ENCODE results near the gene TCF21. TPM values are rescaled to one million over a fixed set of nuclear protein-coding genes. Genes with fewer than 3 reads are reported as not detected.

Gene TCF21
- total and polyA plus RNA-seq, 2 experiments from 2014 or later = 3.8 to 4.1 TPM

GRCh38 chr6:133903855-133904254 lies 14.9 kb downstream of the TCF21 start:
- Histone ChIP-seq H3K4me2 (ENCODE audit: unreplicated experiment) (no peak overlapping the region), H2AFZ (no peak overlapping the region), H3K9me3 (ENCODE audit: low read depth) (no peaks in the 10 kb centered on the region), H3K27ac (no peak overlapping the region), H3K9ac (no peak overlapping the region), H4K20me1 (ENCODE audit: insufficient read depth) (no peaks in the 10 kb centered on the region), H3K36me3 (ENCODE audit: low read depth) (no peaks in the 10 kb centered on the region), H3K27me3 (replicated peaks; ENCODE audit: insufficient read depth) (peaks cover 5% of the 10 kb centered on the region; the same call in 1 of the 2 replicates), H3F3A (ENCODE audit: insufficient read depth) (no peaks in the 10 kb centered on the region), H3K9me2 (ENCODE audit: insufficient read depth) (no peaks in the 10 kb centered on the region), H3K79me2 (ENCODE audit: insufficient read depth) (no peaks in the 10 kb centered on the region), H3K4me3 (no peak overlapping the region), H3K4me1 (ENCODE audit: insufficient read depth) (no peaks in the 10 kb centered on the region)
- in situ Hi-C loops (cut with MboI) = loop anchor here (25.0 kb wide), 3 partner anchors 717 to 1092 kb away; partner anchors contain the start of gene RPS12
- DNase-seq = no peak
- TF ChIP-seq EZH2phosphoT487 (IDR thresholded peaks at IDR 0.05; ENCODE audit: insufficient read depth, low read depth) (no peak), EZH2 (IDR thresholded peaks at IDR 0.05; ENCODE audit: insufficient read depth, poor library complexity, severe bottlenecking) (no peak)
- 91 to 92% methylated on average over 2 of the region's 2 CpGs for WGBS, 2 experiments (ENCODE audit: low coverage in 1 of 2, low lambda C conversion rate in 2 of 2, missing lambda C conversion rate in 2 of 2)

- in situ Hi-C loops (cut with MboI) = loop anchor here (25.0 kb wide), 3 partner anchors 719 to 1094 kb away; partner anchors contain the start of gene RPS12
- Histone ChIP-seq H2AFZ (no peak overlapping the region), H3K9me2 (ENCODE audit: insufficient read depth) (no peaks in the 10 kb centered on the region), H3K4me2 (ENCODE audit: unreplicated experiment) (no peak overlapping the region), H3K27ac (no peak overlapping the region), H3K79me2 (ENCODE audit: insufficient read depth) (no peaks in the 10 kb centered on the region), H3K9me3 (ENCODE audit: low read depth) (no peaks in the 10 kb centered on the region), H3K4me1 (ENCODE audit: insufficient read depth) (no peaks in the 10 kb centered on the region), H3K27me3 (replicated peaks; ENCODE audit: insufficient read depth) (peaks cover 5% of the 10 kb centered on the region; the same call in 1 of the 2 replicates), H3K36me3 (ENCODE audit: low read depth) (no peaks in the 10 kb centered on the region), H3K4me3 (no peak overlapping the region), H3K9ac (no peak overlapping the region), H3F3A (ENCODE audit: insufficient read depth) (no peaks in the 10 kb centered on the region), H4K20me1 (ENCODE audit: insufficient read depth) (no peaks in the 10 kb centered on the region)
- no peak for DNase-seq
- TF ChIP-seq EZH2phosphoT487 (IDR thresholded peaks at IDR 0.05; ENCODE audit: insufficient read depth, low read depth) = no peak
- no peak for TF ChIP-seq EZH2 (IDR thresholded peaks at IDR 0.05; ENCODE audit: insufficient read depth, poor library complexity, severe bottlenecking)
- 88 to 92% methylated on average over 1 of the region's 1 CpG for WGBS, 2 experiments (ENCODE audit: low coverage in 1 of 2, low lambda C conversion rate in 2 of 2, missing lambda C conversion rate in 2 of 2)
These were observed 17.1 kb downstream of the TCF21 start for GRCh38 chr6:133906050-133906449.

- no peak overlapping the region for H3K27ac ChIP-seq
- no peaks in the 10 kb centered on the region for H3K9me2 ChIP-seq (ENCODE audit: insufficient read depth)
- no peaks in the 10 kb centered on the region for H4K20me1 ChIP-seq (ENCODE audit: insufficient read depth)
- H3K4me2 ChIP-seq (ENCODE audit: unreplicated experiment) = peak overlapping the region; percentile 43
- no peak overlapping the region for H3K4me3 ChIP-seq
- TF ChIP-seq EZH2phosphoT487 (IDR thresholded peaks at IDR 0.05; ENCODE audit: insufficient read depth, low read depth) (no peak), EZH2 (IDR thresholded peaks at IDR 0.05; ENCODE audit: insufficient read depth, poor library complexity, severe bottlenecking) (no peak)
- peaks cover 7% of the 10 kb centered on the region for H3K9me3 ChIP-seq (ENCODE audit: low read depth)
- WGBS, 2 experiments (ENCODE audit: low coverage in 1 of 2, low lambda C conversion rate in 2 of 2, missing lambda C conversion rate in 2 of 2) = 17 to 22% methylated on average over 8 of the region's 8 CpGs
- peaks cover 9% of the 10 kb centered on the region; the same call in 1 of the 2 replicates for H3K4me1 ChIP-seq (ENCODE audit: insufficient read depth)
- no peak overlapping the region for H3K9ac ChIP-seq
- peak; percentile 85 for DNase-seq
- H2AFZ ChIP-seq = peak overlapping the region; percentile 79
- H3K36me3 ChIP-seq (ENCODE audit: low read depth) = no peaks in the 10 kb centered on the region
- no peaks in the 10 kb centered on the region for H3K27me3 ChIP-seq (replicated peaks; ENCODE audit: insufficient read depth)
- in situ Hi-C loops (cut with MboI) = loop anchor here (25.0 kb wide), 3 partner anchors 729 to 1104 kb away; partner anchors contain the start of gene RPS12
- no peaks in the 10 kb centered on the region for H3F3A ChIP-seq (ENCODE audit: insufficient read depth)
- H3K79me2 ChIP-seq (ENCODE audit: insufficient read depth) = no peaks in the 10 kb centered on the region
These were observed 27.8 kb downstream of the TCF21 start for GRCh38 chr6:133916650-133917151.

- peaks cover 9% of the 10 kb centered on the region; the same call in 1 of the 2 replicates for H3K4me1 ChIP-seq (ENCODE audit: insufficient read depth)
- no peak overlapping the region for H2AFZ ChIP-seq
- peaks cover 7% of the 10 kb centered on the region for H3K9me3 ChIP-seq (ENCODE audit: low read depth)
- no peak overlapping the region for H3K4me3 ChIP-seq
- H3K9me2 ChIP-seq (ENCODE audit: insufficient read depth) = no peaks in the 10 kb centered on the region
- no peaks in the 10 kb centered on the region for H3K36me3 ChIP-seq (ENCODE audit: low read depth)
- H3K79me2 ChIP-seq (ENCODE audit: insufficient read depth) = no peaks in the 10 kb centered on the region
- H4K20me1 ChIP-seq (ENCODE audit: insufficient read depth) = no peaks in the 10 kb centered on the region
- H3F3A ChIP-seq (ENCODE audit: insufficient read depth) = no peaks in the 10 kb centered on the region
- TF ChIP-seq EZH2 (IDR thresholded peaks at IDR 0.05; ENCODE audit: insufficient read depth, poor library complexity, severe bottlenecking) = no peak
- TF ChIP-seq EZH2phosphoT487 (IDR thresholded peaks at IDR 0.05; ENCODE audit: insufficient read depth, low read depth) = no peak
- in situ Hi-C loops (cut with MboI) = loop anchor here (25.0 kb wide), 3 partner anchors 730 to 1105 kb away; partner anchors contain the start of gene RPS12
- no peak overlapping the region for H3K27ac ChIP-seq
- DNase-seq = no peak
- H3K9ac ChIP-seq = no peak overlapping the region
- H3K4me2 ChIP-seq (ENCODE audit: unreplicated experiment) = no peak overlapping the region
- WGBS, 2 experiments (ENCODE audit: low coverage in 1 of 2, low lambda C conversion rate in 2 of 2, missing lambda C conversion rate in 2 of 2) = 82 to 88% methylated on average over 4 of the region's 4 CpGs
- no peaks in the 10 kb centered on the region for H3K27me3 ChIP-seq (replicated peaks; ENCODE audit: insufficient read depth)
These were observed 28.9 kb downstream of the TCF21 start for GRCh38 chr6:133917781-133918180.
